OCI-LY1 (cell line): Measurements from ENCODE around the gene PCSK4.

ENCODE experiments used
- H2AFZ ChIP-seq: fragments of 200-600 bp; sonication (generic), shearing (Covaris generic); 2 replicates; pipeline ENCODE4 v1.6.0; 2014; ENCODE audit warnings: antibody characterized with exemption, mild to moderate bottlenecking, low read length
- H3F3A ChIP-seq: fragments of 200-600 bp; sonication (generic), shearing (Covaris generic); 2 replicates; pipeline ENCODE4 v1.6.0; 2014; ENCODE audit warnings: mild to moderate bottlenecking, antibody characterized with exemption, low read length, moderate library complexity; ENCODE audit not compliant: insufficient read depth
- H3K27ac ChIP-seq: fragments of 200-600 bp; sonication (generic); 2 replicates; pipeline ENCODE4 v1.5.1; 2014; ENCODE audit warnings: low read length, mixed run types, mild to moderate bottlenecking, low read depth; ENCODE audit not compliant: poor library complexity, severe bottlenecking
- H3K27me3 ChIP-seq: fragments of 200-600 bp; sonication (generic); 2 replicates; pipeline ENCODE4 v1.6.0; 2014; ENCODE audit warnings: antibody characterized with exemption, mild to moderate bottlenecking, low read length, moderate library complexity; ENCODE audit not compliant: insufficient read depth
- H3K36me3 ChIP-seq: fragments of 200-600 bp; sonication (generic); 2 replicates; pipeline ENCODE4 v1.6.1; 2014; ENCODE audit warnings: mild to moderate bottlenecking, antibody characterized with exemption, low read length, moderate library complexity, mixed read lengths; ENCODE audit not compliant: insufficient read depth
- H3K4me1 ChIP-seq: fragments of 200-600 bp; sonication (generic); 2 replicates; pipeline ENCODE4 v1.5.1; 2014; ENCODE audit warnings: mild to moderate bottlenecking, low read length, moderate library complexity; ENCODE audit not compliant: insufficient read depth, severe bottlenecking
- H3K4me2 ChIP-seq: fragments of 200-600 bp; sonication (generic), shearing (Covaris generic); 2 replicates; pipeline ENCODE4 v1.6.1; 2014; ENCODE audit warnings: low read length
- H3K4me3 ChIP-seq: fragments of 200-600 bp; sonication (generic); 2 replicates; pipeline ENCODE4 v1.5.1; 2014; ENCODE audit warnings: low read length, low read depth, mild to moderate bottlenecking, mixed read lengths; ENCODE audit not compliant: poor library complexity, severe bottlenecking
- H3K79me2 ChIP-seq: fragments of 200-600 bp; shearing (Covaris generic); 2 replicates; pipeline ENCODE4 v1.6.1; 2016; ENCODE audit warnings: mixed run types, low read length, mixed read lengths; ENCODE audit not compliant: insufficient read depth
- H3K9ac ChIP-seq: fragments of 200-600 bp; sonication (generic), shearing (Covaris generic); 2 replicates; pipeline ENCODE4 v1.6.1; 2014; ENCODE audit warnings: mild to moderate bottlenecking, low read length, mixed read lengths
- H3K9me2 ChIP-seq: fragments of 200-600 bp; sonication (generic), shearing (Covaris generic); 2 replicates; pipeline ENCODE4 v1.6.1; 2014; ENCODE audit warnings: low read depth, mild to moderate bottlenecking, low read length, mixed read lengths
- H3K9me3 ChIP-seq: fragments of 200-600 bp; shearing (Covaris generic); 2 replicates; pipeline ENCODE4 v1.6.1; 2014; ENCODE audit warnings: low read length, mixed read lengths
- H4K20me1 ChIP-seq: fragments of 200-600 bp; sonication (generic), shearing (Covaris generic); 2 replicates; pipeline ENCODE4 v1.6.0; 2016; ENCODE audit warnings: mild to moderate bottlenecking, low read length; ENCODE audit not compliant: insufficient read depth
- CTCF ChIP-seq: fragments of 200-600 bp; sonication (generic), shearing (Covaris generic); IDR thresholded peaks from 2 replicates; pipeline ENCODE4 v1.5.1; 2017; ENCODE audit warnings: mild to moderate bottlenecking, antibody characterized with exemption, low read length, moderate library complexity, mixed read lengths
- EZH2 ChIP-seq: fragments of 200-600 bp; sonication (generic), shearing (Covaris generic); IDR thresholded peaks from 2 replicates; pipeline ENCODE4 v1.8.0; 2017; ENCODE audit warnings: borderline replicate concordance, mixed run types, mild to moderate bottlenecking, antibody characterized with exemption, low read length, moderate library complexity, mixed read lengths

PCSK4 gene

GRCh38 chr19:1495051-1495798 lies 5.1 kb upstream of the PCSK4 start:
- TF ChIP-seq CTCF (no peak), EZH2 (no peak)
- Histone ChIP-seq H3K4me2 (no peak overlapping the region), H3K27me3 (no peaks in the 10 kb centered on the region), H3K36me3 (no peaks in the 10 kb centered on the region), H3K79me2 (no peaks in the 10 kb centered on the region), H3K27ac (no peak overlapping the region), H3K9ac (no peak overlapping the region), H3K9me3 (no peaks in the 10 kb centered on the region), H3K4me1 (peaks cover 3% of the 10 kb centered on the region), H3K9me2 (no peaks in the 10 kb centered on the region), H2AFZ (no peak overlapping the region), H3F3A (no peaks in the 10 kb centered on the region), H3K4me3 (no peak overlapping the region), H4K20me1 (no peaks in the 10 kb centered on the region)

- Histone ChIP-seq H2AFZ (no peak overlapping the region), H3K79me2 (no peaks in the 10 kb centered on the region), H4K20me1 (no peaks in the 10 kb centered on the region), H3K4me1 (peaks cover 12% of the 10 kb centered on the region), H3K9me2 (no peaks in the 10 kb centered on the region), H3K36me3 (no peaks in the 10 kb centered on the region), H3K9ac (no peak overlapping the region), H3K9me3 (no peaks in the 10 kb centered on the region), H3F3A (no peaks in the 10 kb centered on the region), H3K4me3 (no peak overlapping the region), H3K27me3 (no peaks in the 10 kb centered on the region), H3K4me2 (no peak overlapping the region), H3K27ac (no peak overlapping the region)
- TF ChIP-seq EZH2 (no peak), CTCF (no peak)
Observed at GRCh38 chr19:1494115-1494815, 4.1 kb upstream of the PCSK4 start.

- H2AFZ ChIP-seq: no peak overlapping the region
- no peak overlapping the region for H3K4me2 ChIP-seq
- TF ChIP-seq EZH2 (no peak), CTCF (no peak)
- no peaks in the 10 kb centered on the region for H3F3A ChIP-seq
- peaks cover 13% of the 10 kb centered on the region for H3K4me1 ChIP-seq
- H3K27ac ChIP-seq: no peak overlapping the region
- H3K9me3 ChIP-seq: no peaks in the 10 kb centered on the region
- no peaks in the 10 kb centered on the region for H3K36me3 ChIP-seq
- H3K27me3 ChIP-seq: no peaks in the 10 kb centered on the region
- no peak overlapping the region for H3K9ac ChIP-seq
- H3K4me3 ChIP-seq: no peak overlapping the region
- H4K20me1 ChIP-seq: no peaks in the 10 kb centered on the region
- no peaks in the 10 kb centered on the region for H3K79me2 ChIP-seq
- H3K9me2 ChIP-seq: no peaks in the 10 kb centered on the region
Observed at GRCh38 chr19:1492474-1493006, 2.4 kb upstream of the PCSK4 start.
